ENCODE data around the gene ADCY2. TPM values are rescaled to one million over a fixed set of nuclear protein-coding genes. Genes with fewer than 3 reads are reported as not detected.

The ADCY2 gene
- total RNA-seq, 2 experiments from 2014 or later, result not detected

DNA sequence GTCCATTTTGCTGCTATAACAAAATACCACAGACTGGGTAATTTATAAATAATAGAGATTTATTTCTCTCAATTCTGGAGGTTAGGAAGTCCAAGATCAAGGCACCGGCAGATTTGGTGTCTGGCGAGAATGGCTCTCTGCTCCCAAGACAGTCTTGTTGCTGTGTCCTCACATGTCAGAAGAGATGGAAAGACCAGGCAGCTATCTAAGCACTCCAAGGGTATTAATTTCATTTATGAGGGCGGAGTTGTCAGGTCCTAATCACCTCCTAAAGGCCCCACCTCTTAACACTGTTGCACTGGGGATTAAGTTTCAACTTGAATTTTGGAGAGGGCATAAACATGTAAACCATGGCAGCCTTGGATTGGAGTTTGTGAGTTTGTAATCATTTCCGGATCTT lies 30.3 kb downstream of the ADCY2 start:
- CTCF ChIA-PET (ENCODE audit: unreplicated experiment), result no interaction called here
- no TSS peak for BruUV-seq (replicated peaks)

DNA sequence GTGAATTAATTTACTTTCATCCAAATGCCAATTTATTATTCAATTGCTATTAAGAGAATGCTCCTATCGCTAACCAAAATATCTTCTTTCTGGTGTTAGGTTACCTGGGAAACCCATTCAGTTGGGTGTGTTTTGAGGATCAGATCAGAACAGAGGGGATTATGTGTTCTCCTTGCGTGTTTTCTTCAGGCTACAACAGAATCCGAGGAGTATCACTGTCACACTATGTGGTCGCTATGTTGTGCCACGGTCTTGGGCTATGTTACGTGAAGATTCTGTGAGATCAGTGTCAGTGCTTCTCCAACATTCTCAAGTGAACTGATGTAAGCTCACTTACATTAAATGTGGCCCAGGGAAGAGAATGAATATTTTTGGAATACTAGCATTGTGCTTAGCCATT lies 39.0 kb downstream of the ADCY2 start:
- intact Hi-C loops (cut with micrococcal nuclease; ENCODE audit: unreplicated experiment), result no loop called here
- CTCF ChIA-PET (ENCODE audit: unreplicated experiment), result no interaction called here
- Histone ChIP-seq H3K27ac (ENCODE audit: low read depth, low read length, poor library complexity, severe bottlenecking) (no peak overlapping the region), H3K4me2 (ENCODE audit: low read length) (no peak overlapping the region), H2AFZ (ENCODE audit: low read length) (no peak overlapping the region), H3K36me3 (ENCODE audit: insufficient read depth, low read length) (no peaks in the 10 kb centered on the region), H3K4me1 (ENCODE audit: insufficient read depth, low read length, poor library complexity, severe bottlenecking) (no peaks in the 10 kb centered on the region), H3K4me3 (ENCODE audit: low read depth, low read length, poor library complexity, severe bottlenecking) (no peak overlapping the region), H3K9me3 (ENCODE audit: low read length) (no peaks in the 10 kb centered on the region), H3K79me2 (ENCODE audit: insufficient read depth, low read depth, low read length) (no peaks in the 10 kb centered on the region), H4K20me1 (ENCODE audit: insufficient read depth, low read length) (no peaks in the 10 kb centered on the region), H3K9me2 (ENCODE audit: insufficient read depth, low read length) (no peaks in the 10 kb centered on the region)
- DNase-seq (ENCODE audit: low spot score), result no peak
- TF ChIP-seq, protein P1, sequence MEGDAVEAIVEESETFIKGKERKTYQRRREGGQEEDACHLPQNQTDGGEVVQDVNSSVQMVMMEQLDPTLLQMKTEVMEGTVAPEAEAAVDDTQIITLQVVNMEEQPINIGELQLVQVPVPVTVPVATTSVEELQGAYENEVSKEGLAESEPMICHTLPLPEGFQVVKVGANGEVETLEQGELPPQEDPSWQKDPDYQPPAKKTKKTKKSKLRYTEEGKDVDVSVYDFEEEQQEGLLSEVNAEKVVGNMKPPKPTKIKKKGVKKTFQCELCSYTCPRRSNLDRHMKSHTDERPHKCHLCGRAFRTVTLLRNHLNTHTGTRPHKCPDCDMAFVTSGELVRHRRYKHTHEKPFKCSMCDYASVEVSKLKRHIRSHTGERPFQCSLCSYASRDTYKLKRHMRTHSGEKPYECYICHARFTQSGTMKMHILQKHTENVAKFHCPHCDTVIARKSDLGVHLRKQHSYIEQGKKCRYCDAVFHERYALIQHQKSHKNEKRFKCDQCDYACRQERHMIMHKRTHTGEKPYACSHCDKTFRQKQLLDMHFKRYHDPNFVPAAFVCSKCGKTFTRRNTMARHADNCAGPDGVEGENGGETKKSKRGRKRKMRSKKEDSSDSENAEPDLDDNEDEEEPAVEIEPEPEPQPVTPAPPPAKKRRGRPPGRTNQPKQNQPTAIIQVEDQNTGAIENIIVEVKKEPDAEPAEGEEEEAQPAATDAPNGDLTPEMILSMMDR (conservative IDR thresholded peaks at IDR 0.05; ENCODE audit: low read length), result no peak
- TF ChIP-seq EZH2phosphoT487 (IDR thresholded peaks at IDR 0.05; ENCODE audit: borderline replicate concordance, low read depth, low read length), result no peak
- BruUV-seq (replicated peaks), result no TSS peak
- POLR2A ChIA-PET, result no interaction called here

More for the DNA sequence above, 30.3 kb downstream of the ADCY2 start:
- TF ChIP-seq, protein P1 (conservative IDR thresholded peaks at IDR 0.05; ENCODE audit: low read length), result no peak
- TF ChIP-seq EZH2phosphoT487 (IDR thresholded peaks at IDR 0.05; ENCODE audit: borderline replicate concordance, low read depth, low read length), result no peak
- no peak overlapping the region for H3K27ac ChIP-seq (ENCODE audit: low read depth, low read length, poor library complexity, severe bottlenecking)
- no peaks in the 10 kb centered on the region for H4K20me1 ChIP-seq (ENCODE audit: insufficient read depth, low read length)
- no peak overlapping the region for H3K4me2 ChIP-seq (ENCODE audit: low read length)
- POLR2A ChIA-PET, result no interaction called here
- no peaks in the 10 kb centered on the region for H3K9me3 ChIP-seq (ENCODE audit: low read length)
- H3K9me2 ChIP-seq (ENCODE audit: insufficient read depth, low read length), result no peaks in the 10 kb centered on the region
- intact Hi-C loops (cut with micrococcal nuclease; ENCODE audit: unreplicated experiment), result no loop called here
- no peak overlapping the region for H2AFZ ChIP-seq (ENCODE audit: low read length)
- no peaks in the 10 kb centered on the region for H3K4me1 ChIP-seq (ENCODE audit: insufficient read depth, low read length, poor library complexity, severe bottlenecking)
- H3K4me3 ChIP-seq (ENCODE audit: low read depth, low read length, poor library complexity, severe bottlenecking), result no peak overlapping the region
- DNase-seq (ENCODE audit: low spot score), result no peak
- no peaks in the 10 kb centered on the region for H3K79me2 ChIP-seq (ENCODE audit: insufficient read depth, low read depth, low read length)
- no peaks in the 10 kb centered on the region for H3K36me3 ChIP-seq (ENCODE audit: insufficient read depth, low read length)

DNA sequence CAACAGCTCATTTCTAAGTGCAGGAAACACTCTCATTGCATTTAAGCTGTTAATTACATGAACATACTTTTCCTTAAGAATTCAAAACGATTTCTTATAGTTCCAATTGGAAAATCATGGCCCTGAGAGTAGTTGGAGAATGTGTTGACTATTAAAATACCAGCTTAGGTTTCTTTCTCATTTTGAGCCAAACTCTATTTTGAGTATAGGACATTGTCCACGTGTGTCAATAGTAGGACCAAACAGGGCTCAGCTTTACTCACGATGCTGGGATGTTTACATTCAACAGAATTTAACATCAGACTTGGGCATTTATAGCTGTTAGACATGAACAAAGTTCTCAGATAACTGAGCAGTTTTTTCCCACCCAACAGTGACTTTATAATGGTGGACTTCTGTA lies 39.6 kb downstream of the ADCY2 start:
- TF ChIP-seq, protein P1 (conservative IDR thresholded peaks at IDR 0.05; ENCODE audit: low read length), result no peak
- no peak for TF ChIP-seq EZH2phosphoT487 (IDR thresholded peaks at IDR 0.05; ENCODE audit: borderline replicate concordance, low read depth, low read length)
- H3K27ac ChIP-seq (ENCODE audit: low read depth, low read length, poor library complexity, severe bottlenecking), result no peak overlapping the region
- H3K4me1 ChIP-seq (ENCODE audit: insufficient read depth, low read length, poor library complexity, severe bottlenecking), result no peaks in the 10 kb centered on the region
- no peak for DNase-seq (ENCODE audit: low spot score)
- no peaks in the 10 kb centered on the region for H3K9me3 ChIP-seq (ENCODE audit: low read length)
- ChIA-PET CTCF (ENCODE audit: unreplicated experiment) (no interaction called here), POLR2A (no interaction called here)
- H2AFZ ChIP-seq (ENCODE audit: low read length), result no peak overlapping the region
- no peak overlapping the region for H3K4me2 ChIP-seq (ENCODE audit: low read length)
- H3K9me2 ChIP-seq (ENCODE audit: insufficient read depth, low read length), result no peaks in the 10 kb centered on the region
- intact Hi-C loops (cut with micrococcal nuclease; ENCODE audit: unreplicated experiment), result no loop called here
- H3K36me3 ChIP-seq (ENCODE audit: insufficient read depth, low read length), result no peaks in the 10 kb centered on the region
- H3K4me3 ChIP-seq (ENCODE audit: low read depth, low read length, poor library complexity, severe bottlenecking), result no peak overlapping the region
- H4K20me1 ChIP-seq (ENCODE audit: insufficient read depth, low read length), result no peaks in the 10 kb centered on the region
- BruUV-seq (replicated peaks), result no TSS peak
- H3K79me2 ChIP-seq (ENCODE audit: insufficient read depth, low read depth, low read length), result no peaks in the 10 kb centered on the region

All from OCI-LY7 (cell line).